Lower leg skin (tissue), 3 donors: ENCODE results near the gene SEC63.

ENCODE experiments used
- POLR2A ChIP-seq, 2 donors: fragments of 450-650 bp; IDR thresholded peaks; one replicate each; pipeline ENCODE4 v1.6.1; 2016 to 2017; ENCODE audit warnings: antibody characterized with exemption in 2 of 2, mild to moderate bottlenecking in 1 of 2, moderate library complexity in 1 of 2
- TF ChIP-seq, protein P1 (sequence below), 3 donors: fragments of 450-650 bp; IDR thresholded peaks; one replicate each; pipeline ENCODE4 v1.5.1; 2016; ENCODE audit warnings: antibody characterized with exemption in 3 of 3, mild to moderate bottlenecking in 3 of 3, moderate library complexity in 2 of 3

DNA sequence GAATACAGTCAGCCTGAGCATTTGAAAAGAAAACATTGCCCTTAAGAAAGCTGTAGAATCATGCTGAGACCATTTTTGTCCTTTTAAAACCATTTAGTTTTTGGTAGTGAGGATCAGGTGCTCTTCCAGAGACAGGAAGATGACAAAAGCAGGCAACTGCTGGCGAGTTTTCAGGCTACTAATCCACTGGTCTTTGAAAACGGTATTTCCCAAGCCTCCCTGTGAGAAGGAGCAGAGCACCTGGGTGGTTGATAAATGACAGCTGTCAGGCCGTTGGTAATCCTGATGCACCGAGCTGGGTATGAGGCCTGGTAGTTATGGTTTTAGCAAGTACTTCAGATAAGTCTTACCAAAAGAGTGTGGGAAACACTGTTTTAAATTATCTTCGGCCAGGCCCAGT, 10.1 kb upstream of the SEC63 start:
- no peak for TF ChIP-seq POLR2A (IDR thresholded peaks at IDR 0.05)
- TF ChIP-seq, protein P1, sequence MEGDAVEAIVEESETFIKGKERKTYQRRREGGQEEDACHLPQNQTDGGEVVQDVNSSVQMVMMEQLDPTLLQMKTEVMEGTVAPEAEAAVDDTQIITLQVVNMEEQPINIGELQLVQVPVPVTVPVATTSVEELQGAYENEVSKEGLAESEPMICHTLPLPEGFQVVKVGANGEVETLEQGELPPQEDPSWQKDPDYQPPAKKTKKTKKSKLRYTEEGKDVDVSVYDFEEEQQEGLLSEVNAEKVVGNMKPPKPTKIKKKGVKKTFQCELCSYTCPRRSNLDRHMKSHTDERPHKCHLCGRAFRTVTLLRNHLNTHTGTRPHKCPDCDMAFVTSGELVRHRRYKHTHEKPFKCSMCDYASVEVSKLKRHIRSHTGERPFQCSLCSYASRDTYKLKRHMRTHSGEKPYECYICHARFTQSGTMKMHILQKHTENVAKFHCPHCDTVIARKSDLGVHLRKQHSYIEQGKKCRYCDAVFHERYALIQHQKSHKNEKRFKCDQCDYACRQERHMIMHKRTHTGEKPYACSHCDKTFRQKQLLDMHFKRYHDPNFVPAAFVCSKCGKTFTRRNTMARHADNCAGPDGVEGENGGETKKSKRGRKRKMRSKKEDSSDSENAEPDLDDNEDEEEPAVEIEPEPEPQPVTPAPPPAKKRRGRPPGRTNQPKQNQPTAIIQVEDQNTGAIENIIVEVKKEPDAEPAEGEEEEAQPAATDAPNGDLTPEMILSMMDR (IDR thresholded peaks at IDR 0.05), result no peak
